Neural crest cell (in vitro differentiated cells): ENCODE results near the gene SMPX. TPM values are rescaled to one million over a fixed set of nuclear protein-coding genes. Genes with fewer than 3 reads are reported as not detected.

ENCODE experiments used
- DNase-seq: peaks from one replicate; pipeline ENCODE4 v3.0.0; 2021; ENCODE audit warnings: low read depth, mixed read lengths, low spot score
- H3K27ac Mint-ChIP-seq: one replicate; pipeline ENCODE4 v1.8.0; 2021; ENCODE audit warnings: mild to moderate bottlenecking, mixed read lengths; ENCODE audit not compliant: unreplicated experiment
- H3K27me3 Mint-ChIP-seq: 2 replicates; pipeline ENCODE4 v1.8.0; 2021; ENCODE audit warnings: low read depth, mild to moderate bottlenecking, mixed read lengths
- H3K36me3 Mint-ChIP-seq: 2 replicates; pipeline ENCODE4 v1.8.0; 2021; ENCODE audit warnings: low read depth, mild to moderate bottlenecking, mixed read lengths
- H3K4me1 Mint-ChIP-seq: 2 replicates; pipeline ENCODE4 v1.8.0; 2021; ENCODE audit warnings: mixed read lengths
- H3K4me3 Mint-ChIP-seq: one replicate; pipeline ENCODE4 v1.8.0; 2021; ENCODE audit warnings: mild to moderate bottlenecking, mixed read lengths
- H3K9me3 Mint-ChIP-seq: 2 replicates; pipeline ENCODE4 v1.8.0; 2021; ENCODE audit warnings: mixed read lengths
- total RNA-seq: library from RNA; stranded (reverse); gene quantifications from 2 replicates; pipeline ENCODE4 v1.2.1, GENCODE V29; 2021
- TF ChIP-seq, protein P1 (sequence below): fragments of 200-600 bp; sonication (generic); conservative IDR thresholded peaks from 2 replicates; pipeline ENCODE4 v1.5.0; 2021; ENCODE audit warnings: antibody characterized with exemption, mild to moderate bottlenecking

Gene SMPX
- total RNA-seq, 1 donor from 2014 or later, result 0.51 TPM

DNA sequence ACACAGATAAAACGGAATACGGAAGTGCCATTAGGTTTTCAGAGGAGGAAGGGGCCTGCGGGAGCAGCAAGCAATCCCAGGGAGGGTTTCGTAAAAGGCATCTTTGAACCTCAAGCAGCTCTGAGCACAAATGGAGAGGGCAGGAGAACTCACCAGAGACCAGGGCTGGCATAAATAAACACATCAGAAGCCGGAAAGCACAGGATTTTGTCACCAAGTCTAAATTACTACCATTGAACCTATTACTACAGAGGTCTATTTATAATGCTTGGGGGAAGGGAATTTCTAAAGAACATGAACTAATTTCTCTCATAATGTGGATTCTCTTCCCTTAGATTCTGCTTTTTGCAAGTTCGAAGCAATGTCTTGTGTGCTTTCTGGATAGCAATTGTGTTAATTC, 41.9 kb upstream of the SMPX start:
- TF ChIP-seq, protein P1, sequence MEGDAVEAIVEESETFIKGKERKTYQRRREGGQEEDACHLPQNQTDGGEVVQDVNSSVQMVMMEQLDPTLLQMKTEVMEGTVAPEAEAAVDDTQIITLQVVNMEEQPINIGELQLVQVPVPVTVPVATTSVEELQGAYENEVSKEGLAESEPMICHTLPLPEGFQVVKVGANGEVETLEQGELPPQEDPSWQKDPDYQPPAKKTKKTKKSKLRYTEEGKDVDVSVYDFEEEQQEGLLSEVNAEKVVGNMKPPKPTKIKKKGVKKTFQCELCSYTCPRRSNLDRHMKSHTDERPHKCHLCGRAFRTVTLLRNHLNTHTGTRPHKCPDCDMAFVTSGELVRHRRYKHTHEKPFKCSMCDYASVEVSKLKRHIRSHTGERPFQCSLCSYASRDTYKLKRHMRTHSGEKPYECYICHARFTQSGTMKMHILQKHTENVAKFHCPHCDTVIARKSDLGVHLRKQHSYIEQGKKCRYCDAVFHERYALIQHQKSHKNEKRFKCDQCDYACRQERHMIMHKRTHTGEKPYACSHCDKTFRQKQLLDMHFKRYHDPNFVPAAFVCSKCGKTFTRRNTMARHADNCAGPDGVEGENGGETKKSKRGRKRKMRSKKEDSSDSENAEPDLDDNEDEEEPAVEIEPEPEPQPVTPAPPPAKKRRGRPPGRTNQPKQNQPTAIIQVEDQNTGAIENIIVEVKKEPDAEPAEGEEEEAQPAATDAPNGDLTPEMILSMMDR, result no peak
- Mint-ChIP-seq H3K36me3 (no peaks in the 10 kb centered on the region), H3K27me3 (no peaks in the 10 kb centered on the region), H3K4me3 (no peak overlapping the region), H3K9me3 (no peaks in the 10 kb centered on the region), H3K4me1 (peaks cover 5% of the 10 kb centered on the region), H3K27ac (no peak overlapping the region)
- no peak for DNase-seq

DNA sequence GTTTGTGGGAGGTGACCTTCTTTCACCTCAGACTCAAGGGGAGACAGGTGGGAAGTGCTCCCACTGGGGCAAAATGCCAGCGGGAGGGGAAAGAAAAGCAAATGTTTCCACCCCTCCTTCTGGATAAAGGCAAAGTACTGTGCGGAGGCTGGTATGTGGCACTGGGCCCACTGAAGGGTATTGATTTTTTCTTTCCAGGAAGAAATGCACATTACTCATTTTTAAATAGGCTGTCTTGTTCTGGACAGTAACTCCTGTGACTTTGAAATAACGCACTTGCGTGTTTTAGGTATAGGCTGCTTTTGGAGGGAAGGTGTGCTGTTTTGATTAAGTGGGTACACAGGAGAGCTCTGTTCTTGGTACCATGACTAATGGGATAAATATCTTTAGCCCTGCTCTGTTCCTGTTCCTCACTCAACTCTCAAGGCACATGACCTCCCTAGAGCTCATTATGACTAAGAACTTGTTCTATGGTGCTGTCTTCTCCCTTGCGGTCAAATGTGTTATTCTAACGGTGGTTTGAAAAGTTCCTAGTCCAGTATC, 40.8 kb upstream of the SMPX start:
- no peaks in the 10 kb centered on the region for H3K36me3 Mint-ChIP-seq
- H3K4me1 Mint-ChIP-seq, result peaks cover 5% of the 10 kb centered on the region
- H3K27me3 Mint-ChIP-seq, result no peaks in the 10 kb centered on the region
- no peak overlapping the region for H3K4me3 Mint-ChIP-seq
- TF ChIP-seq, protein P1, result no peak
- H3K27ac Mint-ChIP-seq, result no peak overlapping the region
- H3K9me3 Mint-ChIP-seq, result no peaks in the 10 kb centered on the region
- no peak for DNase-seq

DNA sequence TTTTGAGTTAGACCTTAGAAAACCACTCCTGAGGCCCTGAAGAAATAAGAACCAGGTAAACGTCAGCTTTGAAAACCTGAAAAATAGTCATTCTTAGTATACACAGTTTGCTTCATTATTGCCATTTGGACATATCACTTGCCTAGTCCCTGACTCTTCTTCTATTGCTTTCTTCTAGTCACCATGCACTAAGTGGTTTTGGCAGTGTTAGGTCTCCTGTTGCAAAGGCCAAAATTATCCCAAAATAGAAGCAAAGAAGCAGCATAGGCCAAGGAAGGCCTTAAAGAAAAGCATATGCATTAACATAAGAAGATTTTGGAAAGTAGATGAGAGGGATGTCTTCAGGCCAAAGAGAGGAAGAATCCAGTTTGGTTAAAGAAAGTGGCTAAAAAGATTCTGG, 24.1 kb upstream of the SMPX start:
- H3K27ac Mint-ChIP-seq, result no peak overlapping the region
- H3K4me1 Mint-ChIP-seq, result peaks cover 3% of the 10 kb centered on the region
- TF ChIP-seq, protein P1, result no peak
- no peaks in the 10 kb centered on the region for H3K36me3 Mint-ChIP-seq
- H3K9me3 Mint-ChIP-seq, result no peaks in the 10 kb centered on the region
- H3K27me3 Mint-ChIP-seq, result no peaks in the 10 kb centered on the region
- no peak overlapping the region for H3K4me3 Mint-ChIP-seq
- DNase-seq, result no peak

DNA sequence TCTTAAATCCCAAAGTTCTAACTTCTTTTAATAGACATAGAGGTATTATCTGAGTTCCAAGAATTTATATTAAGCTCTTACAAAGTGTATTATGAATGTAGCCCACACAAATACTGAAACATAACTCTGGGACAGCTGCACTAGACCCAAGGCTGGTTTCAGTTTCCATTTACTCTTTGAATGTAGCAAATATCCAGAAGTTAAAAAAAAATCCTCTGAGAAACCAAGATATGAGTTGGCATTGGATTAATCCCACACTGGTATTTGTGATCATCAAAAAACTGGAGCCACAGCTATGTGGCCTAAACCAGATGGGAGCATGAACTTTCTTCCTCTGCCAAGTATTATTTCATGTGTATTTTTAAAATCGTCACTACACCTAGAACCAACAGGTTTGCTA, 23.6 kb upstream of the SMPX start:
- no peaks in the 10 kb centered on the region for H3K36me3 Mint-ChIP-seq
- no peak overlapping the region for H3K4me3 Mint-ChIP-seq
- no peaks in the 10 kb centered on the region for H3K27me3 Mint-ChIP-seq
- no peak for DNase-seq
- TF ChIP-seq, protein P1, result no peak
- no peaks in the 10 kb centered on the region for H3K9me3 Mint-ChIP-seq
- H3K27ac Mint-ChIP-seq, result no peak overlapping the region
- H3K4me1 Mint-ChIP-seq, result peaks cover 3% of the 10 kb centered on the region

DNA sequence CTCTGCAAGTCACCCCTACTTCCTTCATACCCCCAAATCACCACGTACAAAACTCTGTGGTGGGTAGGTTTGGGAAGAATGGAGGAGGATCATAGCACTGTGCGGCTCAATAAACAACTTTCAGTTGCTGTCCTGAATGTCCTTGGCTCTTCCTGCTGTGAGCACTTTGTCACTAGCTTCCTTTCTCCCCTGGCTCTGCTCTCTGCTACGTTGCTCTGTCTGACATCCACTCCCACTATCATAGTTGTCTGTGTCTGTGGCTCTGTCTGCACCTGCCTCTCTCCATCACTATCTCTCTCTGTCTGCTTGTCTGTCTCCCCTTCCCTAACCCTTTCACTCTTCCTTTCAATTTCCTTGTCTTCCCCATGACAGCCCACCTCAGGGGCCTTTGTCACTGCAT, 21.2 kb upstream of the SMPX start:
- H3K36me3 Mint-ChIP-seq, result peaks cover 2% of the 10 kb centered on the region
- peaks cover 2% of the 10 kb centered on the region for H3K9me3 Mint-ChIP-seq
- DNase-seq, result no peak
- no peak overlapping the region for H3K27ac Mint-ChIP-seq
- no peaks in the 10 kb centered on the region for H3K27me3 Mint-ChIP-seq
- peaks cover 3% of the 10 kb centered on the region for H3K4me1 Mint-ChIP-seq
- TF ChIP-seq, protein P1, result no peak
- H3K4me3 Mint-ChIP-seq, result no peak overlapping the region
